ENCODE results near the gene NLGN3. TPM values are rescaled to one million over a fixed set of nuclear protein-coding genes. Genes with fewer than 3 reads are reported as not detected.

NLGN3 gene
- polyA plus RNA-seq, 2 of the 4 experiments (the other 2 are of a cell fraction): 0.84 to 1.00 TPM

- no peak overlapping the region for H3K4me2 ChIP-seq
- H3K4me3 ChIP-seq: no peak overlapping the region
- no peak overlapping the region for H3K27ac ChIP-seq
- H3K4me1 ChIP-seq: no peaks in the 10 kb centered on the region
- CTCF ChIA-PET: no interaction called here
- TF ChIP-seq, protein P1, sequence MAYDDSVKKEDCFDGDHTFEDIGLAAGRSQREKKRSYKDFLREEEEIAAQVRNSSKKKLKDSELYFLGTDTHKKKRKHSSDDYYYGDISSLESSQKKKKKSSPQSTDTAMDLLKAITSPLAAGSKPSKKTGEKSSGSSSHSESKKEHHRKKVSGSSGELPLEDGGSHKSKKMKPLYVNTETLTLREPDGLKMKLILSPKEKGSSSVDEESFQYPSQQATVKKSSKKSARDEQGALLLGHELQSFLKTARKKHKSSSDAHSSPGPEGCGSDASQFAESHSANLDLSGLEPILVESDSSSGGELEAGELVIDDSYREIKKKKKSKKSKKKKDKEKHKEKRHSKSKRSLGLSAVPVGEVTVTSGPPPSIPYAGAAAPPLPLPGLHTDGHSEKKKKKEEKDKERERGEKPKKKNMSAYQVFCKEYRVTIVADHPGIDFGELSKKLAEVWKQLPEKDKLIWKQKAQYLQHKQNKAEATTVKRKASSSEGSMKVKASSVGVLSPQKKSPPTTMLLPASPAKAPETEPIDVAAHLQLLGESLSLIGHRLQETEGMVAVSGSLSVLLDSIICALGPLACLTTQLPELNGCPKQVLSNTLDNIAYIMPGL (CRISPR knock-in tag; IDR thresholded peaks at IDR 0.05; ENCODE audit: borderline replicate concordance): no peak
- TF ChIP-seq ZFP36 (IDR thresholded peaks at IDR 0.05; ENCODE audit: borderline replicate concordance, partially characterized antibody) (no peak), RAD21 (conservative IDR thresholded peaks at IDR 0.05 in 1 of 2, IDR thresholded peaks at IDR 0.05 in 1 of 2) (no peak), SREBF2 (IDR thresholded peaks at IDR 0.05) (no peak), KDM5A (IDR thresholded peaks at IDR 0.05) (no peak), NFE2L2 (conservative IDR thresholded peaks at IDR 0.05; ENCODE audit: low read length) (no peak), POLR2A (IDR thresholded peaks at IDR 0.05; ENCODE audit: low read length) (no peak), POLR2AphosphoS2 (conservative IDR thresholded peaks at IDR 0.05; ENCODE audit: low read length) (no peak), ZNF302 (CRISPR knock-in tag; IDR thresholded peaks at IDR 0.05) (no peak), PHF8 (IDR thresholded peaks at IDR 0.05; ENCODE audit: borderline replicate concordance, low read depth) (no peak), HOXB5 (CRISPR knock-in tag; IDR thresholded peaks at IDR 0.05) (no peak), SMC3 (IDR thresholded peaks at IDR 0.05) (no peak), CBX2 (IDR thresholded peaks at IDR 0.05; ENCODE audit: borderline replicate concordance, low read depth) (no peak), MAFK (IDR thresholded peaks at IDR 0.05; ENCODE audit: partially characterized antibody) (no peak), ZC3H11A (IDR thresholded peaks at IDR 0.05) (no peak)
- TF ChIP-seq, protein P2, sequence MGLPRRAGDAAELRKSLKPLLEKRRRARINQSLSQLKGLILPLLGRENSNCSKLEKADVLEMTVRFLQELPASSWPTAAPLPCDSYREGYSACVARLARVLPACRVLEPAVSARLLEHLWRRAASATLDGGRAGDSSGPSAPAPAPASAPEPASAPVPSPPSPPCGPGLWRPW (IDR thresholded peaks at IDR 0.05): no peak
- POLR2A ChIA-PET: no interaction called here
- no peak for DNase-seq (ENCODE audit: low read depth in 1 of 2, low spot score in 1 of 2)
- WGBS (ENCODE audit: missing lambda C conversion rate): 95% methylated on average over 2 of the region's 3 CpGs
- FAIRE-seq: no peak
- no peak for ATAC-seq
- no peaks in the 10 kb centered on the region for H3K9me3 ChIP-seq
Measured at GRCh38 chrX:71160475-71160874, 15.8 kb downstream of the NLGN3 start.

- no peak for DNase-seq (ENCODE audit: low read depth in 1 of 2, low spot score in 1 of 2)
- no peak for ATAC-seq
- no peak overlapping the region for H3K27ac ChIP-seq
- no peaks in the 10 kb centered on the region for H3K4me1 ChIP-seq
- H3K4me2 ChIP-seq: no peak overlapping the region
- no peak for FAIRE-seq
- H3K4me3 ChIP-seq: no peak overlapping the region
- TF ChIP-seq HEYL (CRISPR knock-in tag; IDR thresholded peaks at IDR 0.05): no peak
- TF ChIP-seq PHF8 (IDR thresholded peaks at IDR 0.05; ENCODE audit: borderline replicate concordance, low read depth): no peak
- no peak for TF ChIP-seq KDM5A (IDR thresholded peaks at IDR 0.05)
- no peak for TF ChIP-seq EHF (CRISPR knock-in tag; IDR thresholded peaks at IDR 0.05)
- TF ChIP-seq NFE2L2 (conservative IDR thresholded peaks at IDR 0.05; ENCODE audit: low read length): no peak
- TF ChIP-seq FOSL2 (IDR thresholded peaks at IDR 0.05): no peak
- no peak for TF ChIP-seq FOSL2 (CRISPR knock-in tag; IDR thresholded peaks at IDR 0.05)
- no peak for TF ChIP-seq POLR2A (IDR thresholded peaks at IDR 0.05; ENCODE audit: low read length)
- TF ChIP-seq CEBPB (IDR thresholded peaks at IDR 0.05): no peak
- TF ChIP-seq BCL3 (IDR thresholded peaks at IDR 0.05): no peak
- TF ChIP-seq, protein P3, sequence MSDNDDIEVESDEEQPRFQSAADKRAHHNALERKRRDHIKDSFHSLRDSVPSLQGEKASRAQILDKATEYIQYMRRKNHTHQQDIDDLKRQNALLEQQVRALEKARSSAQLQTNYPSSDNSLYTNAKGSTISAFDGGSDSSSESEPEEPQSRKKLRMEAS (IDR thresholded peaks at IDR 0.05): no peak
- TF ChIP-seq CBX8 (IDR thresholded peaks at IDR 0.05): no peak
- TF ChIP-seq, protein P1 (CRISPR knock-in tag; IDR thresholded peaks at IDR 0.05; ENCODE audit: borderline replicate concordance): no peak
- no peak for TF ChIP-seq EHMT2 (IDR thresholded peaks at IDR 0.05; ENCODE audit: low read depth)
- no peak for TF ChIP-seq JUNB (IDR thresholded peaks at IDR 0.05)
- no peak for TF ChIP-seq NR3C1 (IDR thresholded peaks at IDR 0.05)
- POLR2A ChIA-PET: no interaction called here
- 86% methylated on average over 4 of the region's 4 CpGs for WGBS (ENCODE audit: missing lambda C conversion rate)
- H3K9me3 ChIP-seq: no peaks in the 10 kb centered on the region
- CTCF ChIA-PET: interaction anchor here (0.8 to 1.5 kb wide), 3 partner anchors 10 to 34 kb away, joined by 3 to 5 read pairs (median 4); no protein-coding TSS in a partner anchor
Measured at GRCh38 chrX:71162981-71163380, 18.3 kb downstream of the NLGN3 start.
